T-helper 1 cell treated with Interleukin-12 subunit alpha and Interleukin-12 subunit beta and Interleukin-4 antibody, amounts not matched to agents 30 ng/mL and 1 ng/mL, for 36 hours (primary cell): Measurements from ENCODE around the gene GADD45B. TPM values are rescaled to one million over a fixed set of nuclear protein-coding genes. Genes with fewer than 3 reads are reported as not detected.
"Not testable (repeated sequence)": the region's sequence is repeated elsewhere in the genome, so short reads cannot be mapped to it uniquely, and the experiment has no call there.

ENCODE experiments used
- intact Hi-C: fragments of 100-400 bp; cut with micrococcal nuclease; formaldehyde crosslinking; loops from one replicate; pipeline ENCODE4 v1.15.1; 2024
- total RNA-seq: library from RNA; stranded (reverse); gene quantifications from 2 replicates; pipeline ENCODE4 v1.2.3, GENCODE V29; 2022

GADD45B gene
- total RNA-seq, 1 donor from 2014 or later, result 72.4 TPM

DNA sequence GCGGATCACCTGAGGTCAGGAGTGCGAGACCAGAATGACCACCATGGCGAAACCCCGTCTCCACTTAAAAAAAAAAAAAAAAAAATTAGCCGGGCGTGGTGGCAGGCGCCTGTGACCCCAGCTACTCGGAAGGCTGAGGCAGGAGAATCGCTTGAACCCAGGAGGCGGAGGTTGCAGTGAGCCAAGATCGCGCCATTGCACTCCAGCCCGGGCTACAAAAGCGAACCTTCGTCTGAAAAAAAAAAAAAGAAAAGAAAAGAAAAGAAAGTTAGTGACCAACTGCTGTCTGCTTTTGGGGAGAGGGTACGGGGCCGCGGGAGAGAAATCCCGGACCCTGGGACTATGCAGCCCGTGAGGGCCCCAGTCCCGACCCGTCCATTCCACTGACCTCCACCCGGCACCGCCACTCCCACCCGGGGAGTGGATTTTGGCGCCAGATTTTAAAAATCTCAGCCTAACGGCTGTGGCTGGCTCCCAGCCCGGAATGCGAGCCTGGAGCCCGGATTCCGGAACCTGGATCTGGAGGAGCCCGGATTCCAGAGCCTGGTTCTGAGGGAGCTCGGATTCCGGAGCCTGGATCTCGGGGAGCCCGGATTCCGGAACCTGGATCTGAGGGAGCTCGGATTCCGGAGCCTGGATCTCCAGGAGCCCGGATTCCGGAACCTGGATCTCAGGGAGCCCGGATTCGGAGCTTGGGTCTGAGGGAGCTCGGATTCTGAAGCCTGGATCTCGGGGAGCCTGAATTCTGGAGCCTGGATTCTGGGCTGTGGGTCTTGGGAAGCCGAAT, 13.1 kb upstream of the GADD45B start:
- intact Hi-C loops, result loop anchor here (1.0 to 5.0 kb wide), 3 partner anchors 11 to 311 kb away; partner anchors contain the start of genes AP3D1 and TIMM13

DNA sequence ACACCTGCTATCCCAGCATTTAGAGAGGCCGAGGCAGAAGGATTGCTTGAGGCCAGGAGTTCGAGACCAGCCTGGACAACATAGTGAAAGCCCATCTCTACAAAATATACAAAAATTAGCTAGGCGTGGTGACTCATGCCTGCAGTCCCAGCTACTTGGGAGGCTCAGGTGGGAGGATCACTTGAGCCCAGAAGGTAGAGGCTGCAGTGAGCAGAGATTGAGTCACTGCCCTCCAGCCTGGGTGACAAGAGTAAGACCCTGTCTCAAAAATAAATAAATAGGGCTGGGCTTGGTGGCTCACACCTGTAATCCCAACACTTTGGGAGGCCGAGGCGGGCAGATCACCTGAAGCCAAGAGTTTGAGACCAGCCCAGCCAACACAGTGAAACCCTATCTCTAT, 12.2 kb upstream of the GADD45B start:
- intact Hi-C loops, result loop anchor here (5.0 kb wide), 1 partner anchor 311 kb away; the partner anchor contains the start of gene AP3D1

DNA sequence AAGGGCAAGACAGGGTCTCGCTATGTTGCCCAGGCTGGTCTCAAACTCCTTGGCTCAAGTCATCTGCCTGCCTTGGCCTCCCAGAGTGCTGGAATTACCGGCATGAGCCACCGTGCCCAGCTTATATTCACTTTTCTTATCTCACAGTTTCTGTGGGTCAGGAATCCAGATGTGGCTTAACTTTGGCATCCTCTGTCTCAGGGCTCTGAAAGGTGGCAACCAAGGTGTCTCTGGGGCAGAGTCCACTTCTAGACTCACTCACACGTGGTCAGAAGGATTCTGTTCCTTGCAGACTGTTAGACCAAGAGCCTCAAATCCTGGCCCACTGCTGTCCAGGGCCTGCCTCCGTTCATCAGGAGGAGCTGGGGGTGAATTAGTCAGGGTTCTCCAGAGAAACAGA, 11.5 kb upstream of the GADD45B start:
- intact Hi-C loops, result loop anchor here (5.0 kb wide), 1 partner anchor 312 kb away; the partner anchor contains the start of gene AP3D1

DNA sequence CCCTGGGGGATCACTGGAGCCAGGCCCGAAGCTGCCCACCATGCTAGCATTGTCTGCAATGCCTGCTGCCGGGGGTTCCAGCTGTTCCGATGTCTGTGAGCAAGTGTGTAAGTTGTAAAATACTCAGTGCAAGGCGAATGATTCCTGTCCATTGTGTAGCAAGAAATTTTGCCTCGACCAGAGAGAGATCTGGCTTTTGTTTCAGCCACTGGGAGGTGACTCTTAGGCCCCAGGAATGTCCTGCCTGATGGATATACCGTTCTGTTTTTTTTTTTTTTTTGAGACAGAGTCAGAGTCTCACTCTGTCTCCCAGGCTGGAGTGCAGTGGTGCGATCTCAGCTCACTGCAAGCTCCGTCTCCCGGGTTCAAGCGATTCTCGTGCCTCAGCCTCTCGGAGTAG, 7.3 kb upstream of the GADD45B start:
- intact Hi-C loops, result no loop called here

DNA sequence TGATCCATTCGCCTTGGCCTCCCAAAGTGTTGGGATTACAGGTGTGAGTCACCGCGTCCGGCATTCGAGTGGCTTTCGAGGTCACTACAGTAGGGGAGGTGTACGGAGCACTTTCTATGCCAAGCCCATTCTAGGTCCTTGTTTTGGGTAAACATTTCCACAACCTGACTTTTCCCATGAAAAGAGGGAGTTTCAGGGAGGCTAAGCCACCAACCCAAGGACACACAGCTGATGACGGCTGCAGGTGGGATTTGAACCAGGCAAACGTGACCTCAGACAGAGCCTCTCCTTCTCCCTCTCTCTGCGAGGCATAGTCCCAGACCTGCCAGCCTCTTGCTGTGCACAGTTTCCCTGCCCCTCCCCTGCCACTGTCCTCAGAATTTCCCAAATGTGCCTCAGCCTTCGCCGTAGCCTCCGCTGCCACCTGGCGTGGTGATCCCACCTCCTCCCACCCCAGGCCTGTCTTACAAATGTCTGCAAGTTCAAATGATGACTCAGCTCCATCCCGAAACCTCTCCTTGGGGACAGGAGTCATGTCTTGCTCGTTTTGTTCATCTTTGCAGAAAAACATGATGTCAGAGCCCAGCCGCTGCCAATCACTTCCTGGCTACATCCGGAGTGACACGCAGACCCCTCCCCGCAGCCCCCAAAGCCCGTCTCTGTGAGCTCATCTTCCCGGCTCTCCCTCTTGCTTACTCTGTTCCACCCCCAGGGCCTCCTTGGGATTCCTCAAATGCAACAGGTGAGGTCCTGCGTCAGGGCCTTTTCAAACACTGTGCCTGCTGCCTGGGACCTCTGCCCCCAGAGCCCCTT, 6.6 kb upstream of the GADD45B start:
- intact Hi-C loops, result no loop called here

DNA sequence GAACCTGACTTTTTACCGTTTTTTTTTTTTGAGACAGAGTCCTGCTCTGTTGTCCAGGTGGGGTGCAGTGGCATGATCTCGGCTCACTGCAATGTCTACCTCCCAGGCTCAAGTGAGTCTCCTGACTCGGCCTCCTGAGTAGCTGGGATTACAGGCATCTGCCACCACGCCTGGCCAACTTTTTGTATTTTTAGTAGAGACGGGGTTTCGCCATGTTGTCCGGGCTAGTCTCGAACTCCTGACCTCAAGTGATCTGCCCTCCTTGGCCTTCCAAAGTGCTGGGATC, 6.1 kb upstream of the GADD45B start:
- intact Hi-C loops, result not testable (repeated sequence)

DNA sequence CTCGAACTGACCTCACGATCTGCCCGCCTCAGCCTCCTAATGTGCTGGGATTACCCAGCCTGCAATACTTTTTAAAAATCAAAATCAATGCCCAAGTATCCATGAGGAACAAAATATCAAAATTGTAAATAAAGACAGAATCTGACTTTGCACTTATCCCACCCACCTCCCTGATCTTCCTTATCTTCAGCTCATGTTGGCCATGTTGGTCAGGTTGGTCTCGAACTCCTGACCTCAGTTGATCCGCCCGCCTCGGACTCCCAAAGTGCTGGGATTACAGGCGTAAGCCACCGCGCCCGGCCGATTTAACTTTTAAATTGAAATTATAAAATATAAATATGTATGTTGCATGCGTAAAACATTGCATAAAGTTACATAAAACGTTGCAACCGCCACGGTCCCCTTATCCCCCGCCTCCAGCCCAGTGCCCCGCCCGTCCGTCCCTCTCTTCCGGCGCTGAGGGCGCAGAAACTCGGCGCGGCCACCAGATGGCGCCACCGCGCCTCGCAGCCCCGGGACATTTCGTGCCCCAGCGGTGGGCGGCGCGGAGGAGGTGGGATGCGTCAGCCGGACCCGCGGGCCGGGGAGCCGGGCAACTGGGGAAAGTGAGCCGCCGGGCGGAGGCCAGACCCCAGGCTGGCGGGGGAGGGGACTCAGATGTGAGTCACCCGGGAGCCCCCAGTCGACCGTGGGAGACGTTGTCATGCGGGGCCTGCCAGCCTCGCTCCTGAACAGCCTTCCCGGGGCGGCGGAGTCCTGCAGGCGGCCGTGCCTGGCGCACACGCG, 1.5 kb upstream of the GADD45B start:
- intact Hi-C loops, result loop anchor here (1.0 to 2.0 kb wide), 5 partner anchors 12 to 163 kb away; partner anchors contain the start of gene LMNB2

DNA sequence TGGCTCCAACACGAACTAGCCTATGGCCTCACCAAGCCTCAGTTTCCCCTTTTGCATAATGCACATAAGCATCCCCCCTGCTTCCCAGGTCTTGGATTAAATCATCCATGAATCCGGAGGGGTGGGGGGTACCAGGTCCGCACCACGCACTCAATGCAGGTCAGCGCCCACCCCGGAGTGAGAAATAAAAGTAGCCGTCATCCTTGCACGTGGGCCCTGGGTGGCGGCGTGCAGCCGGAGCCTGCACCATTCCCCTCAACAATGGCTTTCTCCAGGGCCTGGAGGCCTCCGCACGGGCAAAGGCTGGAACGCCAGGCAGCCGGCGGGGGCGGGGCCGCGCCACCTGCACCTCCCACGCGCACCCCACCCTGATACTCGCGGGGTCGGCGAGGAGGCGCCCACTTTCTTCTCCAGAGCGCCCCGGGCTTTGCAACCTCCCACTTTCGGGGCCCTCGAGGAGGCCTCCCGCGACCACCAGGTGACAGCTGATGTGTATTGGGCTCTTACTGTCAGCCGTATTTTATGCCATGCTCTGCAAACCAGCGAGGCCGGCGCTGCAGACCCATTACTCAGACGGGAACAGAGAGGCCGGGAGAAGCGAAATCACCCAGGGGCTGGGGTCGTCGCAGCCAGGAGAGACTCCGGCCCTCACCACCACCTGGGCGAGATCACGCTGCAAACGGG, 767 bp upstream of the GADD45B start:
- intact Hi-C loops, result loop anchor here (2.0 kb wide), 1 partner anchor 18 kb away; the partner anchor contains the start of gene LMNB2

DNA sequence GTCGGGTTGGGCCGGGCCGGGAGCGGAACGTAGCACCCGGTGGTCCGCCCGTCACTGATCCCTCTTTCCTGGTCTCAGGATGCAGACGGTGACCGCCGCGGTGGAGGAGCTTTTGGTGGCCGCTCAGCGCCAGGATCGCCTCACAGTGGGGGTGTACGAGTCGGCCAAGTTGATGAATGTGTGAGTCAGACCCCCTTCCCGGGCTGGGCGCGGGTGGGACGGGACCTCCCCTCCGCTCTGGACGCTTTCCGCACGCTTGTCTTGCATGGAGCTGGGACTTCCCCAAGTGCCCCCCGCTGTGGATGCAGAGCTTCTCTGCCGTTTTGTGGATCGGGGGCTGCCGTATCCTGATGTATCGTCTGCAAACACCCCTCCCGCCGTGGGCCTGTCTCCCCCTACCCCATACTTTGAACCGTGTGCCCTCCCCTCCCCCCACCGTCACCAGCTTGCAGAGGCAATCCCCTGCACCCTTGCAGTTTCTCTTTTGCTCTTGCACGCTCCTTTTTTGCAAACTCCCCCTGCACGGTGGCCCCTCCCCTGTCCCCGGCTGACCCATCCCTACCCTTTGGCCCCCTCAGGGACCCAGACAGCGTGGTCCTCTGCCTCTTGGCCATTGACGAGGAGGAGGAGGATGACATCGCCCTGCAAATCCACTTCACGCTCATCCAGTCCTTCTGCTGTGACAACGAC, 669 bp downstream of the GADD45B start:
- intact Hi-C loops, result loop anchor here (1.0 to 2.0 kb wide), 6 partner anchors 18 to 144 kb away; partner anchors contain the start of gene TIMM13

DNA sequence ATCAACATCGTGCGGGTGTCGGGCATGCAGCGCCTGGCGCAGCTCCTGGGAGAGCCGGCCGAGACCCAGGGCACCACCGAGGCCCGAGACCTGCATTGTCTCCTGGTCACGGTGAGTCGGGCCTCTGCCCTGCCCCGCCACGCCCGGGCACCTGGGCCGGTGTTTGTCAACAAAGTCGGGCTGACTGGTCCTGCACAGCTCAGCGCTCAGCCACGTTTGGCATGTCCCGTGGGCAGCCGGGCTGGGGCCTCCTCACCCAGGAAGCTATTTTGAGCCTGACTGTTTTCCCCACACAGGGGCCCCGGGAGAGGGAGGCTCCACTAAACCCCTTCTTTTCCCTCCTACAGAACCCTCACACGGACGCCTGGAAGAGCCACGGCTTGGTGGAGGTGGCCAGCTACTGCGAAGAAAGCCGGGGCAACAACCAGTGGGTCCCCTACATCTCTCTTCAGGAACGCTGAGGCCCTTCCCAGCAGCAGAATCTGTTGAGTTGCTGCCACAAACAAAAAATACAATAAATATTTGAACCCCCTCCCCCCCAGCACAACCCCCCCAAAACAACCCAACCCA, 1.3 kb downstream of the GADD45B start:
- intact Hi-C loops, result loop anchor here (2.0 kb wide), 2 partner anchors 18 to 66 kb away; no protein-coding TSS in a partner anchor

DNA sequence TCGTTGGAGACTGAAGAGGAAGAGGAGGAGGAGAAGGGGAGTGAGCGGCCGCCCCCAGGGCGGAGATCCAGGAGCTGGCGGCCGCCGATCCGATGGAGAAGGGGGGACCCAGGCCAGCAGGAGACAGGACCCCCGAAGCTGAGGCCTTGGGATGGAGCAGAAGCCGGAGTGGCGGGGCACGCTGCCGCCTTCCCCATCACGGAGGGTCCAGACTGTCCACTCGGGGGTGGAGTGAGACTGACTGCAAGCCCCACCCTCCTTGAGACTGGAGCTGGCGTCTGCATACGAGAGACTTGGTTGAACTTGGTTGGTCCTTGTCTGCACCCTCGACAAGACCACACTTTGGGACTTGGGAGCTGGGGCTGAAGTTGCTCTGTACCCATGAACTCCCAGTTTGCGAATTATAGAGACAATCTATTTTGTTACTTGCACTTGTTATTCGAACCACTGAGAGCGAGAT, 1.8 kb downstream of the GADD45B start:
- intact Hi-C loops, result loop anchor here (1.0 to 2.0 kb wide), 3 partner anchors 17 to 65 kb away; no protein-coding TSS in a partner anchor

DNA sequence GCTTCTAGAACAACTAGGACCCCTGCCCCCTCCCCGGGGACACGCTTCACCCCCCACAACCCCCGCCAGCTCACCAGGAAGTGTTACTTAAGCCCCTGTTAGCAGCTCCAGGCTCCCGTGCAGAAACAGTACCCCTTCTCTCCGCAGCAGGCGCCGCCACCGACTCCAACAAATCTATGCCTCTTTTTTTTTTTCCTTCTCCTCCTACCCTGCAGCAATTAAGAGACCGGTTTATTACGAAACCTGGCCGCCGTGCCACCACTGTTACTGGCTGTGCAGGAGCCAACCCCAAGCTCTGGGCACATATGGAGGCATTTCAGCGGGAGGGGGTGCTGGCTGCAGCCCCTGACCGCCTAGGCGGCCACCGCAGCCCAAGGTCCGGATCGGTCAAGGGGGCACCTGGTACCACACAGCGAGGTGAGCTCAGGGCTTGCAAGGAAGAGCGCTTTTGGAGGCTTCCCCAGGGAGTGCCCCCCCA, 2.4 kb downstream of the GADD45B start:
- intact Hi-C loops, result loop anchor here (1.0 kb wide), 1 partner anchor 29 kb away; no protein-coding TSS in a partner anchor

DNA sequence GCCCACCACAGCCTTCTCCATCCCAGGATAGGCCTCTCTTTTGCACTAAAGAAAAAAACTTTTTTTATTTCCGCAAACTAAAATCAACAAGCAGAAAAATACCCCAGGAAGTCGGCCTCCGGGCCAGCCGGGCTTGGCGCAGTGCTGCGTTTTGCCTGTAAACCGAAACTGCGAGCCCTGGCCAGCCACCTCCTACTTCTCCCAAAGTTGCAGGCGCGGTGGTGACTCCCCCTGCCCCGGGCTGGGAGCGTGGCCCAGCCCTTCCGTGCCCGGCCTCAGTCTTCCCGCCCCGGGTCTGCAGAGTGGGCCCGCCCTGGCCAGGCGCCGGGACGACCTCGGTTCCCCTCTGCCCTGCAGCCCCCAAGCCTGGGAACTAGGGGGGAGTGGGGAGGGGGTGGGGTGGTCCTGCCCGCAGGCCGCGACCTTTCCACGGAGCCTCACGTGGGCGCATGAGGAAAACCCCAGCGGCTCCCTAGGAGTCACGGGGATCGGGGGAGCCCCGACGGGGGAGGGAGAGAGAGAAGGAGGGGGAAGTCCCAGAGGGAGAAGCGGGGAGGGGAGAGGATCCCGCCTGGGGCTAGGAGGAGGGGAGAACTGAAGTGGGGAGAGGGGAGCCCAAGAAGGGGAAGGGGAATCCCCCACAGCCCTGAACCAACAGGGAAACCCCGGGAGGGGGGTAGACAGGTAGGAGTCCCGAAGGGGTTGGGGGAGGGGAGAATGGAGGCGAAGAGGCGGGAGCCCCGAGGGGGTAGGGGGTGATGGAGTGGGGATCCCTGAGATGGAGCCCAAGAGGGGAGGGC, 3.0 kb downstream of the GADD45B start:
- intact Hi-C loops, result loop anchor here (1.0 kb wide), 1 partner anchor 28 kb away; no protein-coding TSS in a partner anchor

DNA sequence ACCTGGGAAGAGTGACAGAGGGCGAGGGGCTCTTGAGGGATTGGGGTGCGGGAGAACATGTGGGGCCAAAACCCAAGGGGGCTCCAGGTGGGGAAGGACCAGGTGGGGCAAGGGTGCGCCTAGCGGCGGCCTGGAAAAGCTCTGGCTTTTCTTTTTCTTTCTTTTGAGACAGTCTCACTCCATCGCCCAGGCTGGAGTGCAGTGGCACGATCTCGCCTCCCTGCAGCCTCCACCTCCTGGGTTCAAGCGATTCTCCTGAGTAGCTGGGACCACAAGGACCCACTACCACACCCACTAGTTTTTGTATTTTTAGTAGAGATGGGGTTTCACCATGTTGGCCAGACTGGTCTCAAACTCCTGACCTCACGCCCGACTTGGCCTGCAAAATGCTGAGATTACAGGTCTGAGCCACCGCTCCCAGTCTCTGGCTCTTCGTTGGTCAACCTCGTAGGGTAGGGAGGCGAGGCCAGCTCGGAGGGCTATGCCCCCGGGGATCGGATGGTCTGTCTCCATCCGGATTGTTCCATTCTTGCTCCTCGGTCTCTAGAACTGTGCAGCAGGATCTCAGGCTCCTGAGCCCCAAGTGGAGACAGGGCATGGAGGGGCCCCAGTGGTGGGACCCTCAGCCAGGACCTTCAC, 3.7 kb downstream of the GADD45B start:
- intact Hi-C loops, result no loop called here

DNA sequence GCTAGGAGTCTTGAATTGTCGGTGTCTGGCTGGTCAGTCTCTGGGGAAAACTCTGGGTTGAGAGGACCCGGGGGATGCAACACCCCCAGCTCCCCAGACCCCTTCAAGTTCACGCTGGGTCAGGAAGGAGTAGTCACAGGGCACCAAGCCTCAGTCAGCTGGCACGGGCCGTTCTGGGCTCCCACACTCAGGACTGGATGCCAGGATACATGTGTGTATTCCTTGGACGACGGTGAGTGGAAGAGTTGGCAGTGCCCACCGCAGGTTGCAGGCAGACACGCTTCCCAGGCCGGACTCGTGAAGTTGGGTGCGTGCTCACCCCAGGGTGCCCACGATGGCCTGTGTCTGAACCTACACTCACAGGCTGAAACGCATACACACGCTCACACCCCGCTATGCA, 5.5 kb downstream of the GADD45B start:
- intact Hi-C loops, result no loop called here

DNA sequence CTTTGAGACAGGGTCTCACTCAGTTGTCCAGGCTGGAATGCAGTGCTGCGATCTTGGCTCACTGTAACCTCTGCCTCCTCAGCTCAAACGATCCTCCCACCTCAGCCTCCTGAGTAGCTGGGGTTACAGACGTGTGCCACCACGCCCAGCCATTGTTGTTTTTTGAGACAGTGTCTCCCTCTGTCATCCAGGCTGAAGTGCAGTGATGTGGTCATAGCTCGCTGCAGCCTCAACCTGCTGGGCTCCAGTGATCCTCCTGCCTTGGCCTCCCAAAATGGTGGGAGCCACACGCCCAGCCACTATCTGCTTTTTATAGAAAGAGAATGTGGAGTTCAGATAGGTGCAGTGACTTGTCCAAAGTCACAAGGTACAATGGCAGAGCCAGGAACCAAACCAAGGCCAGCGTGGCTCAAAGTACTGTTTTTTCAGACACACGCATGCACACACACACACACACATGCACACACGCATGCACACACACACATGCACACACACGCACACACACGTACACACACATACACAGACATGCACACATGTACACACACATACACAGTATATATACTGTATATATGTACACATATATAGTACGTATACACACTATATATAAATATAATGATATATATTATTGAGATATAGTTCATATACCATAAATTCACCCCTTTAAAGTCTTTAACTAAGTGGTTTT, 6.6 kb downstream of the GADD45B start:
- intact Hi-C loops, result no loop called here

DNA sequence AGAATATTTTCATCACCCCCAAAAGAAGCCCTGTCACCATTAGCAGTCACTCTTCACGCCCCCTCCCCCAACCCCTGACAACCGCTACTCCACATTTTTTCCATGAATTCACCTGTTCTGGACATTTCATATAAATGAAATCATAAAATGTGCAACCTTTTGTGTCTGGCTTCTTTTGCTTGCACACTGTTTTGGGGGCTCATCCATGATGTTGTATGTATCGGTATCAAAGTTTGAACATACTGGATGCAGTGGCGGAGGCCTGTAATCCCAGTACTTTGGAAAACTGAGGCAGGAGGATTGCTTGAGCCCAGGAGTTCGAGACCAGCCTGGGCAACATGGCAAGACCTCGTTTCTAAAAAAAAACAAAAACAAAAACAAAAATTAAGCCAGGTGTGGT, 7.2 kb downstream of the GADD45B start:
- intact Hi-C loops, result no loop called here
